Measurements from ENCODE around the gene WASF3.
A peak's percentile ranks its signal among the peaks of the same experiment; 100 is the strongest.

WASF3 gene

DNA sequence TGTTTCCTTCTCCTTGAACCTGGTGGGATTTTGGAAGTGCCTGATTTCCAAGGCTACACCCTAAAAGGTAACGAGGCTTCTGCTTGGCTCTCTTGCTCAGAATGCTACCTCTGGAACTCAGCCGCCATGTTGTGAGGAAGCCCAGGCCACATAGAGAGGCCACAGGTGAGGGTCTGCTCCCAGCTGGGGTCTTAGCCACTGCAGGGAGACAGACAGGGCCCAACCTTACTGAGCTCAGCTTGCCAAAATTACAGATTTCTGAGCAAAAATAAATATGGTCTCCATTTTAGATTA, 141.7 kb downstream of the WASF3 start:
- Histone ChIP-seq H4K20me1 (ENCODE audit: insufficient read depth, low read length) (no peaks in the 10 kb centered on the region), H2AFZ (ENCODE audit: low read depth, low read length) (no peak overlapping the region), H3K4me2 (ENCODE audit: insufficient read depth, low read length) (no peak overlapping the region), H3K27me3 (ENCODE audit: insufficient read depth, low read length, poor library complexity) (peaks cover 6% of the 10 kb centered on the region), H3K79me2 (ENCODE audit: insufficient read depth, low read length) (no peaks in the 10 kb centered on the region), H3K36me3 (ENCODE audit: insufficient read depth, low read length) (no peaks in the 10 kb centered on the region), H3K9ac (ENCODE audit: low read depth, low read length) (no peak overlapping the region), H3K27ac (ENCODE audit: low read length) (no peak overlapping the region), H3K4me1 (ENCODE audit: insufficient read depth, low read length) (peaks cover 4% of the 10 kb centered on the region), H3K9me3 (ENCODE audit: insufficient read depth, low read length, severe bottlenecking) (no peaks in the 10 kb centered on the region), H3K4me3 (ENCODE audit: low read depth in 1 of 2, low read length in 2 of 2) (no peak overlapping the region)
- ATAC-seq (ENCODE audit: insufficient read depth, low read depth) (no peak), DNase-seq (no peak)
- no peak for TF ChIP-seq EZH2 (IDR thresholded peaks at IDR 0.05; ENCODE audit: borderline replicate concordance, low read depth, low read length, severe bottlenecking)
- TF ChIP-seq, protein P1, sequence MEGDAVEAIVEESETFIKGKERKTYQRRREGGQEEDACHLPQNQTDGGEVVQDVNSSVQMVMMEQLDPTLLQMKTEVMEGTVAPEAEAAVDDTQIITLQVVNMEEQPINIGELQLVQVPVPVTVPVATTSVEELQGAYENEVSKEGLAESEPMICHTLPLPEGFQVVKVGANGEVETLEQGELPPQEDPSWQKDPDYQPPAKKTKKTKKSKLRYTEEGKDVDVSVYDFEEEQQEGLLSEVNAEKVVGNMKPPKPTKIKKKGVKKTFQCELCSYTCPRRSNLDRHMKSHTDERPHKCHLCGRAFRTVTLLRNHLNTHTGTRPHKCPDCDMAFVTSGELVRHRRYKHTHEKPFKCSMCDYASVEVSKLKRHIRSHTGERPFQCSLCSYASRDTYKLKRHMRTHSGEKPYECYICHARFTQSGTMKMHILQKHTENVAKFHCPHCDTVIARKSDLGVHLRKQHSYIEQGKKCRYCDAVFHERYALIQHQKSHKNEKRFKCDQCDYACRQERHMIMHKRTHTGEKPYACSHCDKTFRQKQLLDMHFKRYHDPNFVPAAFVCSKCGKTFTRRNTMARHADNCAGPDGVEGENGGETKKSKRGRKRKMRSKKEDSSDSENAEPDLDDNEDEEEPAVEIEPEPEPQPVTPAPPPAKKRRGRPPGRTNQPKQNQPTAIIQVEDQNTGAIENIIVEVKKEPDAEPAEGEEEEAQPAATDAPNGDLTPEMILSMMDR (IDR thresholded peaks at IDR 0.05; ENCODE audit: borderline replicate concordance, extremely low read depth, low read length, poor library complexity, severe bottlenecking) = no peak

DNA sequence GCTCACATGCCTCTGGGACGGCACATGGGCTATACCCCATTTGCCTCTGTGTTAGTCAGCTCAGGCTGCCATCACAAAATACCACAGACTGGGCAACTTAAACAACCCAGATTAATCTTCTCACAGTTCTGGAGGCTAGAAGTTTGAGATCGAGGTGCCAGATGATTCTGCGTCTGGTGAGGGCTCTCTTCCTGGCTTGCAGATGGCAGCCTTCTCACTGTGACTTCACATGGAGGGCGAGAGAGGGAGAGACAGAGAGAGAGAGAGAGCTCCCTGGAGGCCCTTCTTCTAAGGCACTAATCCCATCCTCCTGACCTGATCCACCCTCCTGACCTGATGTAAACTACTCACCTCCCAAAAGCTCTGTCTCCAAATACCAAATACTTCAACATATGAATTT, 148.1 kb downstream of the WASF3 start:
- Histone ChIP-seq H3K4me3 (ENCODE audit: low read depth in 1 of 2, low read length in 2 of 2) (no peak overlapping the region), H3K36me3 (ENCODE audit: insufficient read depth, low read length) (no peaks in the 10 kb centered on the region), H3K9ac (ENCODE audit: low read depth, low read length) (no peak overlapping the region), H3K79me2 (ENCODE audit: insufficient read depth, low read length) (no peaks in the 10 kb centered on the region), H3K4me2 (ENCODE audit: insufficient read depth, low read length) (no peak overlapping the region), H3K9me3 (ENCODE audit: insufficient read depth, low read length, severe bottlenecking) (no peaks in the 10 kb centered on the region), H3K27ac (ENCODE audit: low read length) (no peak overlapping the region), H4K20me1 (ENCODE audit: insufficient read depth, low read length) (0 out of 2 replicates have a peak, but pooled peaks cover 2% of the 10 kb centered on the region), H3K4me1 (ENCODE audit: insufficient read depth, low read length) (no peaks in the 10 kb centered on the region), H3K27me3 (ENCODE audit: insufficient read depth, low read length, poor library complexity) (peaks cover 6% of the 10 kb centered on the region), H2AFZ (ENCODE audit: low read depth, low read length) (no peak overlapping the region)
- DNase-seq = no peak
- TF ChIP-seq, protein P1 (IDR thresholded peaks at IDR 0.05; ENCODE audit: borderline replicate concordance, extremely low read depth, low read length, poor library complexity, severe bottlenecking) = no peak
- TF ChIP-seq EZH2 (IDR thresholded peaks at IDR 0.05; ENCODE audit: borderline replicate concordance, low read depth, low read length, severe bottlenecking) = no peak
- no peak for ATAC-seq (ENCODE audit: insufficient read depth, low read depth)

DNA sequence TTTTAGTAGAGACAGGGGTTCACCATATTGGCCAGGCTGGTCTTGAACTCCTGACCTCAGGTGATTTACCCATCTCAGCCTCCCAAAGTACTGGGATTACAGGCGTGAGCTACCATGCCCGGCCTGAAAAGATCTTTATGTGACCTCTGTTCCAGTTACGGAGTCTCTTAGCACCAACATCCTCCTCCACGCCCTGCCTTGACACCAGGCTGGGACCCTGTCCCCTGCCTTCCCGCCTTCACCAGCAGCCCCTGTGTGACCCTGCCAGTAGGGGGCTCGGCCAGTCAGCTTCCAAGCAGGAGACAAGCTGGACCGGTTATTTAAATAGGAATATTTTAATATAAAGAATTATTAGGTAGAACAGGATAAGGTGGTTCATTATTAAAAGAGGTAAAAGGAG, 148.9 kb downstream of the WASF3 start:
- Histone ChIP-seq H2AFZ (ENCODE audit: low read depth, low read length) (no peak overlapping the region), H3K4me2 (ENCODE audit: insufficient read depth, low read length) (no peak overlapping the region), H3K4me1 (ENCODE audit: insufficient read depth, low read length) (no peaks in the 10 kb centered on the region), H3K9me3 (ENCODE audit: insufficient read depth, low read length, severe bottlenecking) (no peaks in the 10 kb centered on the region), H3K27me3 (ENCODE audit: insufficient read depth, low read length, poor library complexity) (peaks cover 6% of the 10 kb centered on the region), H3K9ac (ENCODE audit: low read depth, low read length) (no peak overlapping the region), H3K79me2 (ENCODE audit: insufficient read depth, low read length) (no peaks in the 10 kb centered on the region), H3K27ac (ENCODE audit: low read length) (no peak overlapping the region), H4K20me1 (ENCODE audit: insufficient read depth, low read length) (0 out of 2 replicates have a peak, but pooled peaks cover 2% of the 10 kb centered on the region), H3K36me3 (ENCODE audit: insufficient read depth, low read length) (no peaks in the 10 kb centered on the region), H3K4me3 (ENCODE audit: low read depth in 1 of 2, low read length in 2 of 2) (no peak overlapping the region)
- ATAC-seq (ENCODE audit: insufficient read depth, low read depth) (no peak), DNase-seq (no peak)
- no peak for TF ChIP-seq EZH2 (IDR thresholded peaks at IDR 0.05; ENCODE audit: borderline replicate concordance, low read depth, low read length, severe bottlenecking)
- TF ChIP-seq, protein P1 (IDR thresholded peaks at IDR 0.05; ENCODE audit: borderline replicate concordance, extremely low read depth, low read length, poor library complexity, severe bottlenecking) = peak; percentile 30

All from DND-41 (cell line).